HG03342 (cell line): ENCODE data around the gene DPP6.

Experiments
- ATAC-seq: cut with Tn5 transposase; IDR thresholded peaks from one replicate; pipeline ENCODE4 v1.9.1; 2021; ENCODE audit warnings: mild to moderate bottlenecking, moderate library complexity; ENCODE audit not compliant: unreplicated experiment

DPP6 gene

DNA sequence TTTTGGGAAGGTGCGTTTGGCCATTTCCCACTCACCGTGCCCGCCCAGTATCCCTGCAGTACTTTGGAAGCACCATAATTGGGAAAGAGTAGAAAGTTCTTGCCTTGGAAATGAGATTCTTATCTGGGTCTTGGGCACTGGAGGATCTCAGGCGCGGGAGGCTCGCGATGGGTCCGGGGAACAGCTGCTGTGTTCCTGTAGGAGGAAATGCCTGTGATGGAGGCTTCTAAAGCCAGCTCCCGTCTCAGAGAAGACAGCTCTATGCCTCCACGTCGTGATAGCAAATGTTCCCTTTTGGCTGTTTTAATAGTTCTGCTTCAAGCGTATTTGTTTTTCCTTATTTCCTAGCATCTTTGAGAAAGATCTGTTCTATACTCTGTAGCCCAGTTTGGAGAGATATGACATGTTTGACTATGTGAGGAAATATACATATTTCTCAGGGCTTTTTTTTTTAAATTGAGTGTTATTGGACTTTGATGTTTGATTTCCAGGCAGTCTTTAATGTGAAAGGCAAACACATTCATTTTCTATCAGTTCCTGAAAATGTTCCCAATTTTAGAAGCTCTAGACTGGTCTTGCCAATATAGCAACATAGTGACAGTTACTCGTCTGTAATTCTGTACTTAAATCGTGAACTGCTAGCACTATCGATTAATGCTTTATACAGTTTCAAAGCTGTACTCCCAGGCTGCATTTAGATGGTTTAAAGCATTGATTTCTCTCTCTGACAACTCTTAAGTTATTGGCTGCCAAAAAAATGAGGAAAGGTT is 280.8 kb downstream of the DPP6 start:
- no peak for ATAC-seq

DNA sequence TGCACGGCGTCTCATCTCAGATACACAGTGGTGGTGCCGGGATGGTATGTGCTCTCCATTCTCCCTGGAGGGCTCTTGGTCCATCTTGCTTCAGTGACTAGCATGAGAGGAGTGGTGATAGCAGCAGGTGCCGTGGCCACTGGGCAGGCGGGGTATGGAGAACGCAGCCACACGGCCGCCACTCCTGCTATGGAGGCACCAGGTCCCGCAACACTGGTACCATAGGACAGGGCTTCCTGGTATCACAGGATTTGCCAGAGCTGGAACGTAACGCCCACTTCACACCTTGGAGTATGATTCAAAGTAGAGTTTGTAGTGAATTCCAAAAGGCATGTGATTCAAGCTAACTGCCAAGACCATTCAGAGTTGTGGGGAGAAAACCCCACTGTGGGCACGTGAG is 284.1 kb downstream of the DPP6 start:
- no peak for ATAC-seq

DNA sequence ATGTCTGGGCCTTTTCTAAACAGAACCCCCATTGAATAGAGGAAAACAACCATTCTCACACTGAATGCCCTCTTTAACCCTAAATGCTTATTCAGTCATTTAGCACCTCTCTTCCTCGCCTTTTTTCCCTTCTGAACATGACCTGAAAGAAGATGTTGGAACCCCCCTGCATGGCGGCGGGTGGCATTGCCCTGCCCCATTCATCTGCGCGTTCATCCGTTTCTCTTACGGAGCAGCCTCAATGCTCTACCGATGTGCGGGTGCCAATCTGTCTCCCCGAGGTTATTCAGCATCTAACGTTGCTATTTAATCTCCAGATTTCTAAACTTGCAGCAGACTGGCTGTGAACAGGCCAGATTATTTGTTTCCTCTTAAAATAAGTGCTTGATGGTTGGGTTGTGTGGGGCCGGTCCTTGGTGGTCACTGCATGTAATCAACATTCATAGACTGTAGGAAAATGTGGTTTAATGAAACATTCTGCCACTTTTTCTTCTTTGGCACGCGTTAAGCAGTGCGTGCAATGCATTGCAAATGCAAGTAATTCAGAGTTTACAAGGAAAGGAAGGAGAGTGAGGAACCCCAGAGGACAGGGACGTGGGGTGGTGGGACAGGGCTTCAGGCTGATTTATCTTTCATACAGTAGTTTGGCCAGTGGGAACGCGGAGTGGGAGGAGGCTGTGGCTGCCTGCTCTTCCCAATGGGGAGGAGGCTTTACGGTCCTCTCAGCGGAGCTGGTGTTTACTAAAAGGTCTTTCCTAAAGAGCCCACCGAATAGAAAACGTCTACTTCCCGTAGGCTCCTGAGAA is 286.7 kb downstream of the DPP6 start:
- ATAC-seq, result no peak

DNA sequence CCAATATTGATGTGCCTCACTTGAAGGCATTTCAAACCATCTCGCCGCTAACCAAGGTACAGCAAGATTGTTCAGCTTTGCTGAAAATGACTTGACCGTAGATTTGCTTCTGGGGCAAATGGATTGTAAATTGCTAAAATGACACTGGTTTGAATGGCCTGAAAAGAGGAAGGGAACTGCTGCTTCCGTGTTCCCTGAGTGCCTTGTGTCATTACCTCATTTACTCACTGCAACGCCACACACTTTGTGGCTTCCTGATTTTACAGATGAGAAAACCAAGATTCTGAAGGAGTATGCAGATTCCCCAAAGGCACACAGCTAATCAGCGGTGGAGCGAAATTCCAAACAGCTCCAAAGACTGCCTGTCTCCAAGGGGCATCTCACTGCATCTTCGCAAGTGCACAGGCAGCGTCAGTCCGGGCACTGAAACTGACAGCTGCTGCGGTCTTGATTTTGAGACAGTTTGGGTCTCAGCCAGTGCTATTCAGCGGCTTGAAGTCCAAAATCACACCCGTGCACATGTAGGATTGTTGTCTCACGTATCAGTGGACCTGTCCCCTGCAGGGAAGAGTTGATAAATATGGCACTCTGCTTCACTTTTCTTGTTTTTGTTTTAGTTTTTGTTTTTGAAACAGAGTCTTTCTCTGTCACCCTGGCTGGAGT is 290.9 kb downstream of the DPP6 start:
- no peak for ATAC-seq

DNA sequence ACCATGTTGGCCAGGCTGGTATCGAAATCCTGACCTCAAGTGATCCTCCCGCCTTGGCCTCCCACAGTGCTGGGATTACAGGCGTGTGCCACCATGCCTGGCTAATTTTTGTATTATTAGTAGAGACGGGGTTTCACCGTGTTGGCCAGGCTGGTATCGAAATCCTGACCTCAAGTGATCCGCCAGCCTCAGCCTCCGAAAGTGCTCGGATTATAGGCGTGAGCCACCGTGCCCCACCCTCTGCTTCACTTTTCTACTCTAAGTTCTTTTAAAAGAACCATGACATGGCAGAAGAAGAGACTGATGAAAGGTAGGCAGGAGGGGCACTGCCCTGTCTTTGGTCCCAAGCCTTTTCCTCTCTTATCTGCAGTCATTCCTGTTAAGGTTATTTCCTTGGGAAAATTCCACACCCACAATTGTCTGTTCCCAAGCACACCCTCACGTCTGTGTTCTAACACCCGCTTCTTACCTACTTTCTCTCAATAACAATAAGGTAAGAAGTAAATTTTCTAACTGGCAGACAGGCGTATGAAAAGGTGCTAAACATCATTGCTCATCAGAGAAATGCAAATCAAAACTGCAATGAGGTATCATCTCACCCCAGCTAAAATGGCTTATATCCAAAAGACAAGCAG is 291.7 kb downstream of the DPP6 start:
- ATAC-seq, result no peak

DNA sequence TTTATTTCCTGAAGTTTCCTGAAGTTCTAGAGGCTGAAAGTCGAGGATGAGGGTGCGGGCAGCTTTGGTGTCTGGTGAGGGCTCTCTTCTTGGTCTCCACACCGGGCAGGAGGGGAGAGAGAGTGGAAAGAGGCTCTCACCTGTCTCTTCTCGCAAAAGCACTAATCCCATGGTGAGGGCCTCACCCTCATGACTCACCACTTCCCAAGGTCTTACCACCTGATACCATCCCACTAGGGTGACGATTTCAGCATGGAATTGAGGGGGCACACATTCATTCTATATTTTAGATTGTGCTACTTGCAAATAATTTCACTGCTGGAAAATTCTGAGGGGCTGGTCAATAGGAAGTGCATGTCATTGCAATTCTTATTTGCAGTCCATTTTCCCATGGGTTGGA is 292.9 kb downstream of the DPP6 start:
- ATAC-seq, result no peak

DNA sequence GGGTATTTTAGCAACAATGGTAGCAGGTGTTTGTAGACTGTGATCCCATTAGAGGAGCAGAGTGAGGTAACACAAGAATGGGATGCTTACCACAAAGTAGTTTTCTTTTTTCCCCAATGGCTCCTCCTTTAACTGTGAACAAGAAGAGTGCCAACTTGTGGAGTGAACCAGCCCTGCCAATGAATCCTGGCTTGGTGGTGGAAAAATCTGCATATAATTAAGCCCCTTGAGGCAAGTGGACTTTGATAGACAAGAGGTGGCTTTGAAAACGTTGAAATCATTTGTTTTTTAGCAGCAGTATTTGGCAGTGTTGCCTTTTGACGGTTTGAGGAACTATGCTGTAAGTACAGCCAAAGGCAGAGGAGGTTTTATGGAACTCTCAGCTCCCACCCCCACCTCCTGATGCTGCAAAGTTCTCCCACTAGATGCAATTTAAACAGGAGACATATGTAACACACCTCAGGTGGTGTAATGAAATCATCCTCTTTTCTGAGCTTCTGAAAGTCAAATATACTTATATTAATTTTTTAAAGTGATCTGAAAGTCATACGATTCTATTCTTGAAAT is 295.6 kb downstream of the DPP6 start:
- ATAC-seq, result no peak

DNA sequence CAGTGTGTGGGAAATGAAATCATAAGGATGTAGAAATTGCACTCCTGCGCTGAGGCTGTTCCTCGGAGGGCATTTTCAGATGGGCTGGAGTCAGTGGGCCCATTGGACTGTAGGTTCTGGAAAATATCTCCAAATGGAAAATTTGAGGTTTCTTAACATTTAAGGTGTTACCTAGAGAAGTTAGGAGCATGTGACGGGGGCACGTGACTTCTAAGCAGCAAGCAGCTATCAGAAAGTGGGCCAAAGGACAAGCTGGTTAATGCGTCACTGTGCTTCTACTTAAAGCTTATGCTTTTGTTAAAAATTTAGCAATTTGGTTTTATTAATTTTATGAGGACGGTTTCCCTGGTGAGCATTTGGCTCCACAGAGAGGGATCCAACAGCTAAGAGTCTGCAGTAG is 298.7 kb downstream of the DPP6 start:
- no peak for ATAC-seq

DNA sequence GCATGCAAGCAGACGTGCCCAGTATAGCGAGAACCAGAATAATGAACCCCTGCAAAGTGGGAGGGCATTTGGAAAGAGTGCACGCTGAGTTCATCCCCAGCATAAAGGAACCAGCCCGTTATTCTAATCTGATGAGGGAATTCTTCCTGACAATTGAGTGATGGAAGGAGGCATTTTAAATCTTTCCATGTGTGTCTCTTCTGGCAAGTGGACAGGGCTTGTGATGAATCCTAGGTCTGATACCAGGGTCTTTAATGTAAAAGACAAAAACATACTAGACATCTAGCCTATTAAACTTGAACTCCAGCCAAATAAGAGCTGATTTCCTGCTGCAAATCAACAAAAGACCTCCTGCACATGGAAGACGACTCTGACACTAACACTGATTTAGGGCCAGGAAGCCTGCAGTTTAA is 301.2 kb downstream of the DPP6 start:
- ATAC-seq, result no peak

DNA sequence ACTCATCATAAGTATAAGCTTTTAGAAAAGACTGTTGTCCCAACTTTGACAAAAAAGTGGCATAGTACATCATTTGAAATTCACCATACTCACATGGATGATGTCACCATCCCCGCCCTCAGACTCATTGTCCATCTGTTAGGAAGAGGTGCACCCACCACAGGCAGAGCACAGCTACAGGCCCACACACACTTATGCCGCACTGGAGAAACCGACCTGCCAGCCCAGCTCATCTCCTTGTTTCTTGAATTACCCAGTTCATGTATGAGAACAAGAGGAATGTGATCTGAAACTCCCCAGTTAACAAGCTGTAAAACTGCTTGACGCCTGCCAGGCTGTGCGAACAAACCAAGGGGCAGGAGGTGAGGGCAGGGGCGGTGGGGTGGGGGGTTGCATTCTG is 312.0 kb downstream of the DPP6 start:
- no peak for ATAC-seq

DNA sequence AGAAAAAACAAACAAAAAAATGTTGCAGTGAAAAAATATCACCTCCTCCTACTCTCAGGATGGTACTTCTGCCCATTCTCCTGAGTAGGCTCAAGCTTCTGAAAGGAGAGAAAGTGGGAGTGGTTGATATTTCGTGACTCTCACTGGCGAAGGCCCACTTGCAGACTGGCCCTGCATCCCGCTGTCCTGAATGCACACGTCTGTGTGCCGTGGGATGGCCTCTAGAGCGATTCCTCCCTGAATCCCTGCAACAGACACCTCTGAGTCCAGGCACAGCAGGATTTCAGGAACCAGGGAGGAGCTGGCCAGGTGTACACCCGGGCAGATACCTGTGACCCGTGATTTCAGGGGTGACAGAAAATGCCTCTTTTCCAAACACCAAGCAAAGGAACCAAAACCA is 319.2 kb downstream of the DPP6 start:
- no peak for ATAC-seq

DNA sequence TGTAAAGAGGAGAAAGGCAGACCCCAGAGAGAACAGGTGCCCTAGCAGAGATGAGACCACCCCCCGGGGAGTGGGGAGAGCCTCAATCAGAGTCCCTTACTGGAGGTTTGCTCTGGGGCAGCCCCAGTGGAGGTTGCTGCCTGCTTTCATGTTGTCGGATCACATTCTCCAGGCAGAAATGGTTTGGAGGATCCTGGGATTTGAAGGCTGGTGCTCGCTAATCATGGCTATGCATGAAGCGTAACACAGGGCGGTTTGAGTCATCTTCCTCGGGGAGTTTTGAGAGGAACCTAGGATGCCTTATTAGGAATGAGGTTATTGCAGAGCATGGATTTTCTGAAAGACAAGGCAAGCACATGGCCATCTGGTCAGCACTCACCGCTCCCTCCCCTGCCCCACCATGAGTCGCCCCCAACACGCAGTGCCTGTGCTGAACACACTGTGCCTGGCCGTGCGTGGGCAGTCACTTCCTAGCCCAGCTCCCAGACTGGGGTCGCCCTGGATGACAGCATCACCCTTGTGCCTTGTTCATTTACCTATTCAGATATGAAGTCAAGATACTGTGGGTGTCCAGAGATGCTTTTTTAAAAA is 319.9 kb downstream of the DPP6 start:
- no peak for ATAC-seq

DNA sequence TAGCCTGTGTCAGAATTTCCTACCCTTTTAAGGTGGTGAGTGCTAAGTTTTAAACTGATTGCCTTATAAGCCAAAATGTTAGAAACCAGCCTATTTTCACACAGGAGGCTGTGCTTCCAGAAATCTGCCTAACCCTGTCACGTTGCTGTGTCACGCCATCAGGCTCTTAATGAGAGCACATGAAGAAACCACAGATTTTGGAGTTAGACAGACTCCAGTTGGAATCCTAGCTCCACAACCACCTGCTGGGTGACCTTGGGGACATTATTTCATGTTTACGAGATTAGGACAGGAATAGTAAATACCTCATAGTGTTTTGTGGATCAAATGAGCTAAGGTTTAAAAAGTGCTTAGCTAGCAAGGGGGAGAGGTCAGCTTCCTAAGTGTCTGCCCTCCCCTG is 321.8 kb downstream of the DPP6 start:
- no peak for ATAC-seq

DNA sequence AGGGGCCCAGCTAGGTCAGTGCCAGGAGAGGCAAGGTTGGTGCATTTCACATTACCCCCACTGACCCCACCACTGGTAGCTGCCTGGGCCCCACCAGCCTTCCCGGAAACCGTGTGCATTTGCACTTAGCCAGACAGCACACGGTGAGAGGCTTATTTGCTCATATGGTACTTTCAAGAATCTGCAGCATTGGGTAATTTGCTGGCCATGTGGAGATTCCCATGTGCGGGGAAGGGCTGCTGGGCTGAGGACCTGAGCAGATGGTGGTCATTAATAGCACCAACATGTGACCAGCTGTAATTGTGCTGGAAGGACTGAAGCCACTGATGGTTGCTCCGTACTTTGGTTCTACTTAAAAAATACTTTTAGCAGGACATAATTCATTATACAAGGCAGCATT is 323.8 kb downstream of the DPP6 start:
- no peak for ATAC-seq

DNA sequence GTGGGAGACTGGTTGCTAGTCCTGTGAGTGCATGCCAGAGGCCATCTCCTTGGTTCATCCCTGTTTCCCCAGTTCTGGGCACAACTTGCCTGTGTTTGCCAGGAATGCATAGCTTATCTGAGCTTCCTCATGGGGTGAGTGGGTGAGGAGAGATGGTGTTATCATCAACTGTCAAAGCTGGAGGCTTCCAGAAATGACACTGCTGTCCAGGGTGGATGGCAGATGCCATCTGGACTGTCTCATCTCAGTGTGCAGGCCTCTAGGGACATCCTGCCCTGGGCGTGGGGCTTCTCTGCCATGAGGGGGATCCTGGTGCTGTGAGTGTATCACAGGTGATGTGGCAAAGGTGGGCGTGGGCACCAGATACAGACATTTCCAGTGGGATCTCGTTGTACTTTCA is 328.6 kb downstream of the DPP6 start:
- no peak for ATAC-seq

DNA sequence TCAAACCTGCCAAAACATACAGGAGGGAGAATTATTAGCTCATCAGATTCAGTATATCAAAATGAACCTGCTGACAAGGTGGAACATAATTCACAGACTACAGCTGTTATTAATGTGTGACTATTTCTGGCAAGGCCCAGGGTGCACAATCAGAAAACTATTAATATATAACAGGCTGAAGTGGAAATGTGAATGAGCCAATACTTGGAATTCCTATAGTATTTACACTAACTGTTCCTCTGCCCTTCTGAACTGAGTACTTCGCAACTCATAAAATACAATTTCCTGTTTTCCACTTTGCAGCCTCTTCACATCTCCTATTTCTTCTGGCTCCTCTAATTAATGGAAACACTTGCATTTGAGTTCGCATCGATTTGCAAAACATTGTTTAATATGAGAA is 330.8 kb downstream of the DPP6 start:
- ATAC-seq, result no peak

DNA sequence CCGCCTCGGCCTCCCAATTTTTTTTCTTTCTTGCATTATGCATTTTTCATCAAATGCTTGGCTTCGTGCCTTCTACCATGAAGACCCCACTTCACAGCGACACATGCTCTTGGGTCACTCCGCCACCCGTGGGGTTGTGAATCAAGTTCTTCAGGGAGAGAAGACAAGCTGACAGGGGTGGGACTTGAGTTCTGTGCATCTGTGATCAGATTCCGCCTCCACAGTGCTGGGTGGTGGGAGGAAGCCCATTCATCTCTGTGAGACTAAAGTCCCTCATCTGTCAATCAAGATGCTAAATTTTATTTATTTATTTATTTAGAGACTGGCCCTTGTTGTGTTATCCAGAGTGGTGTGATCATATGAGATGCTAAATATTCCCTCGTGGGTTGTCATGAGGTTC is 333.0 kb downstream of the DPP6 start:
- no peak for ATAC-seq

DNA sequence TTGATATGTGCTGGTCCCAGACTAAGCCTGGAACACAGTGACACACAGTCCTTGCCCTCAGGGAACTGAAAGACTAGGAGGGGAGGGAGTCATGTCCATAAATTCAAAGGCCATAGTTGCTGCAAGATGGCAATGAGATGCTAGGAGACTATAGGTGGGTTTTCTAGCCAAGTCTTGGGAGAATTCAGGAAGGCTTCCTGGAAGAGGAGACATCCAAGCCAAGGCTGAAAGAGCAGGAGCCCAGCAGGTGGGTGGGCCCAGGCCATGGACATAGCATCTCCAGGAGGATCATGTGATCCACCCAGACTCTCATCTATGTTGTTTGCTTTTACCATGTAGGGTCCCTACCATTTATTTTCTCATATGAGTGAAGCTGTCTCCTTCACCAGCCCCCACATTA is 335.1 kb downstream of the DPP6 start:
- no peak for ATAC-seq

DNA sequence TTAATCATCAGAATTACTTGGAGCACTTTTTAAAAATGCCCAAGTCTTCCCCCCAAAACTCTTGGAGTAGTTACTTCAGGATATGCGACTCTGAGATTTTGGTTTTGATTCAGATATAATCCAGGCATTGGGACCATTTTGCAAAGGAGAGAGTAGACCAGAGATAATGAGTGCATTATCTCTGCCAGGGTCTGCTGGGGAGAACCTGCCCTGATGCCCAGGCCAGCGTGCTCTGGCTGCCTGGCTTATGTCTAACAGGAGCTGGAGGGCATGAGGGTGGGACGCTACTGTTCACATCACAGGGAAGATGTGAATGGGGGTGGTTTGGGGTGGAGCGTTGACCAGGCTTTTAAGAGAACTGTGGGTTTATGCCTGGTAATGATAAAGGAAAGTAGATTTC is 336.2 kb downstream of the DPP6 start:
- ATAC-seq, result no peak

DNA sequence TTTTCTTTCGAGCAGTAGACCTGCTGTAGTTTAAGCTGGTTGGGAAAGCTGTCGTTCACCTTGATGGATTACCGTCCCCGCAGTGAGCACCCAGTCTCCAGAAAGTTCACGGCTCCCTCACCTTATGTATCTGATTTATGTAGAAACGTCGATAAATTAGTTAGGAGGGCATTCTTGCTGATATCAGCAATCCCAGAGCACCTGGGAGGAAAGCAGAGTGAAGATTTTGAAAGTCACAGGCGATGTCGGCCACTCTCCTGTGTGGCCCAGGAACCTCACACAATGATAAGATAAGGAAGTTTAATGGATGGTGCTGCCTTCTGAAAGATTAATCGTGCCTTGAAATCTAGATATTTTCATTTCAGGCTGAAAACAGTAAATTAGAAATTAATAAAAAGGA is 336.8 kb downstream of the DPP6 start:
- no peak for ATAC-seq

DNA sequence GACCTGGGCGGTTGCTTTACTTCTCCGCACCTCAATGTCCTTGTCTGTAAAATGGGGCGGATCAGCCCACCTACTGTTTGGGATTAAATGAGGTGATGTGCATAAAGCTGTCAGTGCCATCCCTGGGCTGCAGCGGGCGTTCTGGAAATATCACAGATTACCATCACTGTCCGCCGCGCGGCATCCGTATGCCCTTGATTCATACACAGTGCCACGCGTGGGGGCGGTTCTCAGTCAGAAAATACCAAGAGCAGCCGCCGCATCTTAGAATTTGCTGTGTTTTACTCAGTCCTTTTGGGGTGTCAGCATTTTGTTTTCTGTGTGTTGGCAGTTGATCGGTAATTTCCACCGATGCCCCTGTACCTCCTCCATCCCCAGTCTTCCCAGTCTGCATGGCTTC is 338.8 kb downstream of the DPP6 start:
- ATAC-seq, result no peak
